GM03348 (cell line): ENCODE results near the gene ENOX1.

ENCODE experiments used
- DNase-seq: peaks from one replicate; pipeline ENCODE4 v3.0.0; 2012; ENCODE audit warnings: low spot score

Gene ENOX1

DNA sequence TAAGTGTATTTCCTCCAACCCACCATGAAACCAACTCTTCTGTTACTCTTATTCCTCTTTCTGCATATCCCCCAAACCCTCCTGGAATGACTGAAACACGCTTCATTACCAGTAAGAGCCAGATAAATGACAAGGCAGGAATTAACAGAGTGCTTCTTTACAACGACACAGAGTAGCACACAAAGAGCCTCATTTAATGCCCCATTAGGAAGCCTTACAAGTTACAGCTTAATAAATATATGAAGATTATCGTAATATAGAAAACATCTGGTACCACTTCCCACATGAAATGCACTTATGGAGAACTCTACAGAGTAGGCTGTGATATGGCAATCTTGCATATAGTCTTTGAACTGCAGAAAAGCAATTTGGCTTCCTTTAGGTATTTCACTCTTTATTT, 116.8 kb downstream of the ENOX1 start:
- DNase-seq = no peak

GRCh38 chr13:43669101-43669500, 117.7 kb downstream of the ENOX1 start:
- DNase-seq = no peak

DNA sequence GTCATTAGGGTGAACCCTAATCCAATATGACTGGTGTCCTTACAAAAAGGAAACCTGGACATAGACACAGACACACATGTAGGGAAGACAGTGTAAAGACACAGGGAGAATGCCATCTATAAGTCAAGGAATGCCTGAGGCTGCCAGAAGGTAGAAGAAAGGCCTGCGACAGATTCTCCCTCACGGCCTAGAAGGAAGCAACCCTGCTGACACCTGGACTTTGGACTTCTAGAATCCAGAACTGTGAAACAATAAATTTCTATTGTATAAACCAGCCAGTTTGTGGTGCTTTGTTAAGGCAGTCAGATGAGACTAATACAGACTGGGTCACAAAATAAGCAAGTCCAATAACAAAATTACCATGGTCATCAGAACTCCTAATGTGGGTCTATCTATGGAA, 120.4 kb downstream of the ENOX1 start:
- no peak for DNase-seq

DNA sequence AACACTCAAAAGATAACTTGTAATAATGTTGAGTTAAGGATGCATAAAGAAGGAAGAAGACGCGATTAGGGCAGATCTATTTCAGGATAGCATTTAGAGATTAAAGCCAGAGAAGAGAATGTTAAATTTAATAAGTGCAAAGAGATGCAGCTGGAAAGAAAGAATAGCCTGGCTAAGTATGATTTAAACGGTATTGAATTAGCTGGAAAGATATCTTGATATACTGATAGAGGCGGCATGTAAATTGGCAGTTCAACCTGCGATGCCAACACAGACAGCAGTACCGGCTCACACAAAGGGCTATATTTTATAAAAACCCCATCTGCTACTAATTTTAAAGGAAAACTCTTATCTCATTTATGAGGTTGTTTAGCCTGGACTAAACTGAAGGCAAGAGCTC, 121.4 kb downstream of the ENOX1 start:
- no peak for DNase-seq

GRCh38 chr13:43664700-43665191, 122.0 kb downstream of the ENOX1 start:
- DNase-seq = peak; percentile 44

DNA sequence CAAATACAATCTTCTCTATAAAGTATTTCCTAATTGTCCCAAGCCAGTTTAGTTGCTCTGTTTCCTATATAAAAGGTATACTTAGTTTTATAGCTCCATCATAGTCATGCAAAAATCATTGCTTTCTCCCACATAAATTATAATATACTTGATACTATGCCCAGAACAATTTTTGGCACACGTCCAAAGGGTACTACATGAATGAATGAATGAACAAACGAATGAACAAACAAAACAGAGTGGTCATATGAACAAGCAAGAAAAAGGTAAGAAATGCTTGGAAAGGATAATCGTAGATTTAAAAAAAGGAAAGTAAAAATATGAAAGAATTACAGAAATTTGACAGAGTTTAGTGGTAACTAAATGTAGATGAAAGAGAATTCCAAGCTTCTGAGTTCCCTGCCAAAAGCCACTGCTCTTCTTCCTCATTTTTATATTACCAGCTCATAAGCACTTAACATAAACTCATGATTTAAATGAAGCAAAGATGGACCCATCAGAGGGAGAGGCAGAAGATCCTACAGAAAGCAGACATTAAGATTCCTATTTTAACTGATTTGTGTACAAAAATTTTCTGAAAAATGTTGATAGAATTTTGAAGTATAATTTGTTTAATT, 123.2 kb downstream of the ENOX1 start:
- DNase-seq = peak; percentile 15

DNA sequence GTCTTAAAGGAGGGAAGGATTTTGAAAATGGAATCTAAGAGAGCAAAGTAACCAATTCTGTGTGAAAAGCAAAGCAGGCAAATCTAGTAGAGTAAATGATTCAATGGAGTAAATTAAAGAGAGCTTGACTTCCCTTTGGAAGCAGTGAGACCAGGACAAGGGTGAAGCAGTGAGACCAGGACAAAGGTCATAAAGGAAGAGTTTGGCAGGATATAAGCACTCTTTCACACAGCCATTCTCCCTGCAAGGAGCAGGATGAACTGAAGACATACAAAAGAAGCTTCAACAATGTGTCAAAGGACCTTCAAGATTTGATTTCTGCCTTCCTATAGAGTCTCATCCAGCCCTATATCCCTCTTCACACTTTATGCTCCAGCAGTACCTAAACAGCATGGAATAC, 123.8 kb downstream of the ENOX1 start:
- DNase-seq = no peak

DNA sequence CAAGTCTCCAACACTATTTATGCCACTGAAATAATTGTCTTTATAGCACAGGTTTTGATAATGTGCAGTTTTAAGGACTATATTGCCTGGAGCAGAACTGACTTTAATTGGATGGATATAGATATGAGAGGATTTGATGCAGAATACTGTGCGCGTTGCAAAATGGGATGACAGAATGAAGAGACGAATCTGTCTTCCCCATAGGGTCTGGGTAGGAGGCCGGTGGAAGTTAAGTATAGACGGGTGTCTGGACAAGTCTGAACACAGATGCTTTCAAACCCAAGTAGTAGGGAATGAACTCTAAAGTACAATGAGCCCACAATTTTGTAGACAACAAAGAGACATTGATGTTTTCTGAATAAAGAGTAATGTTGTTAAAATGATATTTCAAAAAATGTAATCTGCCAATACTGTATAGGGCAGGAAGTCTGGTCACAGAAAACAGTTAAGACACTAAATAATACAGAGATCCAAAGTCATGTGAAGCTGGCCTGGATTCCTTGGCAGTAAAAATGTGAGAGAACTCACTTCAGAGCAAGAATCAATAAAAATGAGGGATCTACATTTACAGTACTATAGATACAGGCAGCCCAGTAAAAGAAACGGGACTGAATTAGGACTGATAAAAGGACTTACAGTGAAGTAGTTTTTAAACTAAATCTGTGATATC, 125.5 kb downstream of the ENOX1 start:
- no peak for DNase-seq

- DNase-seq = no peak
These were observed 129.3 kb downstream of the ENOX1 start for GRCh38 chr13:43657485-43657884.

GRCh38 chr13:43653980-43654379, 132.8 kb downstream of the ENOX1 start:
- no peak for DNase-seq

GRCh38 chr13:43653395-43653794, 133.4 kb downstream of the ENOX1 start:
- DNase-seq = no peak

GRCh38 chr13:43652760-43653159, 134.0 kb downstream of the ENOX1 start:
- DNase-seq = no peak

DNA sequence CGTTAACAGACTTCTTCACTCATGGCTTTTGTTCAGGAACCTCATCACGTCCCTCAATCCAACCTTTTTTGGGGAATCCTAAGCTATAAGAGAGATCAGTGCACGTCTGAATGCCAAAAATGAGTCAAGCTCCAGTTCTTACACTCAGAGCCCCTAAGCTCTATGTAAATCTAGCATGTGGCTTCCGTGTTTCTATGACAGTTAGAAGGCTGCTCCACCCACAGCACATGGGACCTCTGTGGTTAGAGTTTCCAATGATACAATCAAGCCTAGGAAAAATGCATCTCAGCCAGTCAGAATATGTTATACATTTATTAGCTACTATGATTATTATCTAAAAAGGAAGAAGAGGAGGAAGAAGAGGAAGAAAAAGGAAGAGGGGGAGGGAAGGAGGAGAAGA, 135.9 kb downstream of the ENOX1 start:
- no peak for DNase-seq

DNA sequence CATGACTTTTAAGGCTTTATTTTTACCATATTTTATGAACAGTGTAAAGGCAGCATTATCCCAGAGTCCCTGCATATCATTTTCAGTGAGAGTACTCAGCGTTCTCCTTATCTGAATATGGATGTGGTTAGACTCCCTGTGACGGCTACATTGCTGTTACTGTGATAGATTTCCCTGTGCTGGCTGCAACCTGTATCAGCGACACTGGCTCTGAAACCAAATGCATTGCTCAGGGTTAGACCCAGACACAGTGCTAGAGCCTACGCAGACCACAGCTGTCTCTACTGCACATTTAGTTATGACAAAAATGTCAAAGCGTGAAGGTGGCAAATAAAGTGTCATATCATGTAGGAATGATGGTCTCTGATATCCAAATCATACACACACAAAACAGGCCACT, 138.0 kb downstream of the ENOX1 start:
- no peak for DNase-seq

- no peak for DNase-seq
These were observed 139.3 kb downstream of the ENOX1 start for GRCh38 chr13:43647471-43647870.

- DNase-seq = no peak
These were observed 146.3 kb downstream of the ENOX1 start for GRCh38 chr13:43640476-43640875.

DNA sequence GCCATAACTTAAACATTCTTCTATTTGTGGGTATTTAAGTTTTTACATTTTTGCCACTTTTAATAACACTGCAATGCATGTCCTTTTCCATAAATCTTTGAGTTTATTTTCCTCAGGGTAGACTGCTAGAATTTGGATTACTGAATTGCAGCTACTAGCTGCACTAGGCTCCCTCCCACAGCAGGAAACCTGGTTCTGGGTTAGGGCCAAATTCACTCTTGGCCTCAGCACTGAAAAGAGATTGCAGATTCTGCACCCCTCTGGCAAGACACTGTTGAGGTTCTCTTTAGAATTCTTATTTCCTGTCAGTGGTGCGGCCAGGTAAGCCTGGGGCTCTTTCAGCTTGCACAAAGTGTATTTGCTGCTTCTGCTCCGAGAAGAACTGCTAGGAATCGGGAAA, 155.7 kb downstream of the ENOX1 start:
- no peak for DNase-seq

DNA sequence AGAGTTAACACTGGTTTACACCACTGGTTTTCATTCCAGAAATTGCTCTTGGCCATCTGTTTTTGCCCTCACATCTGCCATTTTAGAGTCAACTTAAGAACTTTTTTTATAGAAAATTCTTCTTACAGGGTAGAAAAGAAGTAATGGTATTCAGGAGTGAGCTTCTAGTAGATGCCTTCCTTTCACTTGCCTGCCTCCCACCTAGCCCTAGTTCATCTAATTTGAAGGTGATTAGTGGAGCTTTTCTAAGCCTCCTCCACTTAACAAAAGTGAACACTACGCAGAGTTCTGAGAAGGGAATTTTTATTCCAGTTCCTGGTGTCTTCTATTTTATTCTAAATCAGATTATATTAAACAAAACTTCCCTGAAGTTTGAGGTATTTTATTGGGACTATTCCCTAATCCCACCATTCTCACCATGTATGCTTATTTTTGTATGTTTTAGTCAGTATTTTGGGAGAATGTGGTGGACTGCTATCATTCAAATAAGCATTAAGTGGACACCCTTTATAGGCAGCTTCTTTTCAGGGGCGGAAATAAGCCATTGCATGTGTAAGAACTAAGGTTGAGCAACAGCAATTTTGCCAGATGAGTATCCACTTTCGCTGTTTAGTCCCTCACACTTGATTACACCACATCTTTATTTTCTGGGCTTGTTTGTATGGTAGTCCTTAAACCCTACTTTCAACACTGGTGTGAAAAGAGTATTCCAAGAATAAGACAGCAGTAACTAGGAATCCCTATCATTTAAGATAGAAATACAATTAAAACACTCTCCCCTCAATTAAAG, 156.9 kb downstream of the ENOX1 start:
- DNase-seq = no peak

DNA sequence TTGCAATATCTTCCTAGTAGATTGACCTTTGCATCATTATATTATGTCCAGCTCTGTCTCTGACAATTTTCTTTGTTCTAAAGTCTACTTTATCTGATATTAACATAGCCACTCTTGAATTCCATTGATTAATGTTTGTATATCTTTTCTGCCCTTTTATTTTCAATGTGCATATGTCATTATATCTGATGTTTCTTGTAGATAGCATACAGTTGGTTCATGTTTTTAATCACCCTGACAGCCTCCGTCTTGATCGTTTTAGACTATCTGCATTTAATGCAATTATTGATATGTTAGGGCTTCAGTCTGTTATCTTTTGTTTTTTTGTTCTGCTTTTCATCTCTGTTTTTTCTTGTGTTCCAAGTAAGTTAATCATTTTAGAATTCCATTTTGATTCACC, 159.8 kb downstream of the ENOX1 start:
- no peak for DNase-seq

DNA sequence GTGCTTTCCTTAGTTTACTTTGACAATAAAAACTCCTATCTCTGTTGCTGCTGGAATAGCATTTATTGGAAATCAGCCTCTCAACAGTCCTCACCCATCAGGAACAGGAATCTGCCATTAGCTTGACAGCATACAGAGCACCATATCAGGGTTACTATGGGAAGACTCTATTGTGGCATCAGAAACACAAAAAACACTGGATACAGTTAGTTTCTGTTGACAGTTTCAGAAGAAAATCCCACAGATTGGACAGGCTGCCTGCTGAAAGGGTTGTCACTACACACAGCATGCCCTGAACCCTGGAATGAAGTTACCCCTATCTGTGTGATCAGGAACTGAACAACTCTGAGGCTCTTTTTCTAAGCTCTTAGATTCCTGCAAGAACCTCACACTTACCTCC, 172.7 kb downstream of the ENOX1 start:
- no peak for DNase-seq

GRCh38 chr13:43611281-43612273, 175.2 kb downstream of the ENOX1 start:
- DNase-seq = no peak
